GM12878 (cell line): ENCODE data around the gene DAPK2.

Experiments used
- CREM ChIP-seq: IDR thresholded peaks from 2 replicates; pipeline ENCODE4 v1.6.1; 2014; ENCODE audit warnings: antibody characterized with exemption, low read depth
- EGR1 ChIP-seq, 2 experiments: IDR thresholded peaks; 1 replicate in 1 of 2; 2 replicates in 1 of 2; pipeline ENCODE4 v1.6.1; 2011 to 2012; ENCODE audit warnings: low read depth in 2 of 2, low read length in 2 of 2, borderline replicate concordance in 1 of 2, mild to moderate bottlenecking in 1 of 2, moderate library complexity in 1 of 2
- EP300 ChIP-seq, 2 experiments: fragments of 150-350 bp in 1 of 2; IDR thresholded peaks; 2 replicates each; pipeline ENCODE4 v1.6.1; 2011 to 2012; ENCODE audit warnings: low read depth in 2 of 2, low read length in 2 of 2, borderline replicate concordance in 1 of 2, improper control_type of control experiment in 1 of 2, inconsistent platforms in 1 of 2; ENCODE audit not compliant: control insufficient read depth in 1 of 2
- HCFC1 ChIP-seq: fragments of 150-350 bp; IDR thresholded peaks from 2 replicates; pipeline ENCODE4 v1.6.1; 2014; ENCODE audit warnings: low read length
- NBN ChIP-seq: fragments of 450-650 bp; IDR thresholded peaks from 2 replicates; pipeline ENCODE4 v1.6.1; 2016
- PAX5 ChIP-seq: IDR thresholded peaks from 2 replicates; pipeline ENCODE4 v1.6.1; 2011; ENCODE audit warnings: low read depth, low read length, borderline replicate concordance
- TF ChIP-seq, protein P1 (sequence below), 3 experiments: IDR thresholded peaks in 2 of 3; conservative IDR thresholded peaks in 1 of 3; 2 replicates each; pipeline ENCODE4 v1.5.1; 2011; ENCODE audit warnings: low read depth in 3 of 3, low read length in 3 of 3, mild to moderate bottlenecking in 3 of 3, control low read depth in 2 of 3, moderate library complexity in 2 of 3, inconsistent platforms in 1 of 3, mixed read lengths in 1 of 3; ENCODE audit not compliant: control insufficient read depth in 2 of 3, insufficient read depth in 1 of 3; ENCODE audit errors: extremely low read depth in 1 of 3

- no peak for TF ChIP-seq HCFC1
- TF ChIP-seq EGR1 (IDR thresholded peaks at IDR 0.05; ENCODE audit: borderline replicate concordance in 1 of 2, low read depth in 2 of 2, low read length in 2 of 2): no peak
- no peak for TF ChIP-seq EP300 (IDR thresholded peaks at IDR 0.05; ENCODE audit: borderline replicate concordance in 1 of 2, control insufficient read depth in 1 of 2, low read depth in 2 of 2, low read length in 2 of 2)
- no peak for TF ChIP-seq PAX5
- no peak for TF ChIP-seq CREM
- TF ChIP-seq, protein P1, sequence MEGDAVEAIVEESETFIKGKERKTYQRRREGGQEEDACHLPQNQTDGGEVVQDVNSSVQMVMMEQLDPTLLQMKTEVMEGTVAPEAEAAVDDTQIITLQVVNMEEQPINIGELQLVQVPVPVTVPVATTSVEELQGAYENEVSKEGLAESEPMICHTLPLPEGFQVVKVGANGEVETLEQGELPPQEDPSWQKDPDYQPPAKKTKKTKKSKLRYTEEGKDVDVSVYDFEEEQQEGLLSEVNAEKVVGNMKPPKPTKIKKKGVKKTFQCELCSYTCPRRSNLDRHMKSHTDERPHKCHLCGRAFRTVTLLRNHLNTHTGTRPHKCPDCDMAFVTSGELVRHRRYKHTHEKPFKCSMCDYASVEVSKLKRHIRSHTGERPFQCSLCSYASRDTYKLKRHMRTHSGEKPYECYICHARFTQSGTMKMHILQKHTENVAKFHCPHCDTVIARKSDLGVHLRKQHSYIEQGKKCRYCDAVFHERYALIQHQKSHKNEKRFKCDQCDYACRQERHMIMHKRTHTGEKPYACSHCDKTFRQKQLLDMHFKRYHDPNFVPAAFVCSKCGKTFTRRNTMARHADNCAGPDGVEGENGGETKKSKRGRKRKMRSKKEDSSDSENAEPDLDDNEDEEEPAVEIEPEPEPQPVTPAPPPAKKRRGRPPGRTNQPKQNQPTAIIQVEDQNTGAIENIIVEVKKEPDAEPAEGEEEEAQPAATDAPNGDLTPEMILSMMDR (IDR thresholded peaks at IDR 0.05 in 2 of 3, conservative IDR thresholded peaks at IDR 0.05 in 1 of 3; ENCODE audit: control insufficient read depth in 2 of 3, extremely low read depth in 1 of 3, insufficient read depth in 1 of 3, low read depth in 3 of 3, low read length in 3 of 3): no peak
- no peak for TF ChIP-seq NBN
These were observed 146.0 kb downstream of the DAPK2 start for GRCh38 chr15:63900306-63900705.
